HEK293 (cell line): ENCODE data around the gene PDC.

Source experiments
- CTCF ChIA-PET: fragments of 350-600 bp; formaldehyde crosslinking; extraction: SDS; loops from one replicate; lab custom pipeline; 2021; ENCODE audit warnings: antibody characterized with exemption; lab: Yijun Ruan, JAX
- POLR2A ChIA-PET: fragments of 300-600 bp; formaldehyde crosslinking; extraction: SDS; loops from one replicate; lab custom pipeline; 2020; ENCODE audit warnings: antibody characterized with exemption, inconsistent platforms; lab: Yijun Ruan, JAX
- H3K27ac ChIP-seq: fragments of 200-500 bp; sonication (Bioruptor generic); 2 replicates; pipeline ENCODE4 v1.5.1; 2014; ENCODE audit warnings: low read depth, low read length, control low read depth, inconsistent platforms; ENCODE audit errors: extremely low read depth
- H3K36me3 ChIP-seq, 2 experiments: fragments of 200-500 bp in 1 of 2; sonication (Bioruptor generic) in 1 of 2; 1 replicate in 1 of 2; 2 replicates in 1 of 2; pipeline ENCODE4 v1.5.1; 2014 to 2017; ENCODE audit warnings: inconsistent platforms in 2 of 2, low read length in 2 of 2; ENCODE audit not compliant: control insufficient read depth in 2 of 2, insufficient read depth in 1 of 2
- H3K4me1 ChIP-seq: fragments of 200-500 bp; sonication (Bioruptor generic); 2 replicates; pipeline ENCODE4 v1.5.1; 2014; ENCODE audit warnings: mild to moderate bottlenecking, low read length, inconsistent platforms; ENCODE audit not compliant: control insufficient read depth, insufficient read depth
- H3K4me3 ChIP-seq: 2 replicates; pipeline ENCODE4 v1.5.1; 2011; ENCODE audit warnings: low read depth, mild to moderate bottlenecking, control low read depth, low read length, moderate library complexity
- H3K9me3 ChIP-seq: fragments of 200-500 bp; sonication (Bioruptor generic); 2 replicates; pipeline ENCODE4 v1.5.1; 2014; ENCODE audit warnings: low read depth, low read length, inconsistent platforms; ENCODE audit not compliant: control insufficient read depth, insufficient read depth
- AEBP2 ChIP-seq: fragments of 450-650 bp; formaldehyde crosslinking; IDR thresholded peaks from 2 replicates; pipeline ENCODE4 v1.5.1; 2016; ENCODE audit warnings: missing biosample characterization, missing genetic modification characterization, borderline replicate concordance
- CTCF ChIP-seq: fragments of 450-650 bp; formaldehyde crosslinking; IDR thresholded peaks from 2 replicates; pipeline ENCODE4 v1.5.1; 2016; ENCODE audit warnings: missing biosample characterization, missing genetic modification characterization
- KLF10 ChIP-seq: fragments of 450-650 bp; IDR thresholded peaks from 2 replicates; pipeline ENCODE4 v1.5.1; 2018; ENCODE audit warnings: missing biosample characterization, mild to moderate bottlenecking, missing genetic modification characterization
- MZF1 ChIP-seq: fragments of 450-650 bp; formaldehyde crosslinking; IDR thresholded peaks from 2 replicates; pipeline ENCODE4 v1.5.1; 2017; ENCODE audit warnings: missing biosample characterization, missing genetic modification characterization, borderline replicate concordance
- PBX3 ChIP-seq: sonication (generic); formaldehyde crosslinking; IDR thresholded peaks from 2 replicates; pipeline ENCODE4 v1.8.1; 2022; ENCODE audit warnings: mild to moderate bottlenecking, moderate library complexity, missing genetic modification reagents
- YY2 ChIP-seq: fragments of 450-650 bp; formaldehyde crosslinking; IDR thresholded peaks from 2 replicates; pipeline ENCODE4 v1.5.1; 2016; ENCODE audit warnings: missing biosample characterization, missing genetic modification characterization
- ZNF26 ChIP-seq: fragments of 450-650 bp; formaldehyde crosslinking; IDR thresholded peaks from 2 replicates; pipeline ENCODE4 v1.5.1; 2016; ENCODE audit warnings: missing biosample characterization, missing genetic modification characterization
- ZNF266 ChIP-seq: fragments of 450-650 bp; formaldehyde crosslinking; IDR thresholded peaks from 2 replicates; pipeline ENCODE4 v1.5.1; 2016; ENCODE audit warnings: missing biosample characterization, missing genetic modification characterization, low read depth
- ZNF274 ChIP-seq, 2 experiments: fragments of 200-500 bp in 1 of 2; fragments of 450-650 bp in 1 of 2; sonication (Bioruptor generic) in 1 of 2; formaldehyde crosslinking in 1 of 2; IDR thresholded peaks; 2 replicates each; pipeline versions ENCODE4 v1.5.1 to v1.6.1; 2014 to 2016; ENCODE audit warnings: borderline replicate concordance in 1 of 2, inconsistent platforms in 1 of 2, low read length in 1 of 2, missing biosample characterization in 1 of 2, missing genetic modification characterization in 1 of 2
- ZNF426 ChIP-seq: fragments of 450-650 bp; formaldehyde crosslinking; IDR thresholded peaks from 2 replicates; pipeline ENCODE4 v1.5.1; 2017; ENCODE audit warnings: missing biosample characterization, missing genetic modification characterization, mild to moderate bottlenecking, inconsistent platforms, moderate library complexity
- ZNF449 ChIP-seq: fragments of 450-650 bp; formaldehyde crosslinking; IDR thresholded peaks from 2 replicates; pipeline ENCODE4 v1.5.1; 2017; ENCODE audit warnings: missing biosample characterization, mild to moderate bottlenecking, missing genetic modification characterization, moderate library complexity
- ZNF473 ChIP-seq: fragments of 450-650 bp; formaldehyde crosslinking; IDR thresholded peaks from 2 replicates; pipeline ENCODE4 v1.5.1; 2017; ENCODE audit warnings: missing biosample characterization, missing genetic modification characterization
- ZNF585B ChIP-seq: fragments of 450-650 bp; formaldehyde crosslinking; IDR thresholded peaks from 2 replicates; pipeline ENCODE4 v1.5.1; 2016; ENCODE audit warnings: missing biosample characterization, missing genetic modification characterization
- ZNF596 ChIP-seq: fragments of 450-650 bp; IDR thresholded peaks from 2 replicates; pipeline ENCODE4 v1.5.0; 2018; ENCODE audit warnings: missing biosample characterization, mild to moderate bottlenecking, missing genetic modification characterization, moderate library complexity
- ZNF626 ChIP-seq: fragments of 450-650 bp; sonication (Bioruptor Pico); formaldehyde crosslinking; IDR thresholded peaks from 2 replicates; pipeline ENCODE4 v1.5.1; 2018; ENCODE audit warnings: missing biosample characterization, missing genetic modification characterization, inconsistent platforms
- ZNF664 ChIP-seq: fragments of 450-650 bp; formaldehyde crosslinking; IDR thresholded peaks from 2 replicates; pipeline ENCODE4 v1.5.1; 2016; ENCODE audit warnings: missing biosample characterization, missing genetic modification characterization
- ZNF701 ChIP-seq: fragments of 450-650 bp; formaldehyde crosslinking; IDR thresholded peaks from 2 replicates; pipeline ENCODE4 v1.5.1; 2016; ENCODE audit warnings: missing biosample characterization, missing genetic modification characterization
- ZSCAN16 ChIP-seq: fragments of 450-650 bp; formaldehyde crosslinking; IDR thresholded peaks from 2 replicates; pipeline ENCODE4 v1.5.1; 2016; ENCODE audit warnings: missing biosample characterization, missing genetic modification characterization
- ZSCAN23 ChIP-seq: fragments of 450-650 bp; formaldehyde crosslinking; IDR thresholded peaks from 2 replicates; pipeline ENCODE4 v1.5.1; 2016; ENCODE audit warnings: missing biosample characterization, missing genetic modification characterization
- ZSCAN30 ChIP-seq: fragments of 450-650 bp; IDR thresholded peaks from 2 replicates; pipeline ENCODE4 v1.5.1; 2018; ENCODE audit warnings: missing biosample characterization, mild to moderate bottlenecking, missing genetic modification characterization, moderate library complexity

The PDC gene

GRCh38 chr1:186443638-186444037, 17.3 kb downstream of the PDC start:
- H3K4me3 ChIP-seq = no peak overlapping the region
- TF ChIP-seq YY2 (tag by site-specific recombination) = no peak
- TF ChIP-seq ZNF26 (tag by site-specific recombination) = no peak
- TF ChIP-seq ZNF473 (tag by site-specific recombination) = no peak
- no peak for TF ChIP-seq ZNF701 (tag by site-specific recombination)
- no peak for TF ChIP-seq ZSCAN30 (tag by site-specific recombination)
- no peak for TF ChIP-seq ZNF426 (tag by site-specific recombination)
- no peak for TF ChIP-seq CTCF (tag by site-specific recombination)
- TF ChIP-seq ZNF266 (tag by site-specific recombination) = no peak
- no peak for TF ChIP-seq MZF1
- no peak for TF ChIP-seq AEBP2
- no peak for TF ChIP-seq ZNF585B (tag by site-specific recombination)
- no peak for TF ChIP-seq ZNF664
- no peak for TF ChIP-seq ZSCAN16 (tag by site-specific recombination)
- no peak for TF ChIP-seq PBX3 (CRISPR knock-in tag)
- TF ChIP-seq ZNF449 (tag by site-specific recombination) = no peak
- no peak for TF ChIP-seq ZNF596 (tag by site-specific recombination)
- no peak for TF ChIP-seq ZSCAN23
- no peak for TF ChIP-seq ZNF626 (tag by site-specific recombination)
- TF ChIP-seq ZNF274 (IDR thresholded peaks at IDR 0.05; ENCODE audit: low read length) = no peak
- TF ChIP-seq ZNF274 (tag by site-specific recombination; IDR thresholded peaks at IDR 0.05; ENCODE audit: borderline replicate concordance) = no peak
- no peak for TF ChIP-seq KLF10 (tag by site-specific recombination)
- H3K4me1 ChIP-seq = no peaks in the 10 kb centered on the region
- CTCF ChIA-PET = interaction anchor here (1.2 kb wide), 1 partner anchor 37 kb away, joined by 3 read pairs; no protein-coding TSS in a partner anchor
- H3K9me3 ChIP-seq = no peaks in the 10 kb centered on the region
- H3K27ac ChIP-seq = no peak overlapping the region
- POLR2A ChIA-PET = no interaction called here
- no peaks in the 10 kb centered on the region for H3K36me3 ChIP-seq
